Measurements from ENCODE around the gene BIN1.

Gene BIN1

GRCh38 chr2:127064642-127065250 lies 42.2 kb downstream of the BIN1 start:
- peak overlapping the region in 1 of 2 donors; percentile 40 for H3K4me3 ChIP-seq (ENCODE audit: low read length in 2 of 2)
- H3K9me3 ChIP-seq (ENCODE audit: control insufficient read depth in 2 of 2, low read length in 2 of 2) = no peaks in the 10 kb centered on the region
- H3K27me3 ChIP-seq (ENCODE audit: control insufficient read depth in 1 of 2, insufficient read depth in 2 of 2, low read length in 2 of 2) = no peaks in the 10 kb centered on the region
- peak overlapping the region; percentile 41 for H3K27ac ChIP-seq (ENCODE audit: low read length)
- H3K9ac ChIP-seq (ENCODE audit: low read length in 2 of 2) = peak overlapping the region in 1 of 2 donors; percentile 29
- H3K4me1 ChIP-seq (ENCODE audit: control insufficient read depth, insufficient read depth, low read length) = peaks cover 24% of the 10 kb centered on the region
- H3K36me3 ChIP-seq (ENCODE audit: control insufficient read depth in 2 of 2, insufficient read depth in 2 of 2, low read length in 2 of 2) = peaks cover 14 to 15% of the 10 kb centered on the region in 2 donors

- H3K4me1 ChIP-seq (ENCODE audit: control insufficient read depth, insufficient read depth, low read length) = peaks cover 24% of the 10 kb centered on the region
- peak overlapping the region in 1 of 2 donors; percentile 40 for H3K4me3 ChIP-seq (ENCODE audit: low read length in 2 of 2)
- H3K9ac ChIP-seq (ENCODE audit: low read length in 2 of 2) = peak overlapping the region in 1 of 2 donors; percentile 29
- peaks cover 11 to 14% of the 10 kb centered on the region in 2 donors for H3K36me3 ChIP-seq (ENCODE audit: control insufficient read depth in 2 of 2, insufficient read depth in 2 of 2, low read length in 2 of 2)
- no peaks in the 10 kb centered on the region for H3K27me3 ChIP-seq (ENCODE audit: control insufficient read depth in 1 of 2, insufficient read depth in 2 of 2, low read length in 2 of 2)
- peak overlapping the region; percentile 41 for H3K27ac ChIP-seq (ENCODE audit: low read length)
- H3K9me3 ChIP-seq (ENCODE audit: control insufficient read depth in 2 of 2, low read length in 2 of 2) = no peaks in the 10 kb centered on the region
Observed at GRCh38 chr2:127063701-127064590, 43.0 kb downstream of the BIN1 start.

- Histone ChIP-seq H3K9ac (ENCODE audit: low read length in 2 of 2) (no peak overlapping the region), H3K36me3 (ENCODE audit: control insufficient read depth in 2 of 2, insufficient read depth in 2 of 2, low read length in 2 of 2) (peaks cover 11 to 14% of the 10 kb centered on the region in 2 donors), H3K9me3 (ENCODE audit: control insufficient read depth in 2 of 2, low read length in 2 of 2) (no peaks in the 10 kb centered on the region), H3K27me3 (ENCODE audit: control insufficient read depth in 1 of 2, insufficient read depth in 2 of 2, low read length in 2 of 2) (no peaks in the 10 kb centered on the region), H3K4me3 (ENCODE audit: low read length in 2 of 2) (no peak overlapping the region), H3K27ac (ENCODE audit: low read length) (no peak overlapping the region), H3K4me1 (ENCODE audit: control insufficient read depth, insufficient read depth, low read length) (peaks cover 17% of the 10 kb centered on the region)
Observed at GRCh38 chr2:127061375-127062273, 45.3 kb downstream of the BIN1 start.

GRCh38 chr2:127060264-127060945 lies 46.5 kb downstream of the BIN1 start:
- H3K4me1 ChIP-seq (ENCODE audit: control insufficient read depth, insufficient read depth, low read length) = peaks cover 11% of the 10 kb centered on the region
- peaks cover 11 to 14% of the 10 kb centered on the region in 2 donors for H3K36me3 ChIP-seq (ENCODE audit: control insufficient read depth in 2 of 2, insufficient read depth in 2 of 2, low read length in 2 of 2)
- no peak overlapping the region for H3K27ac ChIP-seq (ENCODE audit: low read length)
- H3K27me3 ChIP-seq (ENCODE audit: control insufficient read depth in 1 of 2, insufficient read depth in 2 of 2, low read length in 2 of 2) = no peaks in the 10 kb centered on the region
- no peak overlapping the region for H3K4me3 ChIP-seq (ENCODE audit: low read length in 2 of 2)
- H3K9ac ChIP-seq (ENCODE audit: low read length in 2 of 2) = no peak overlapping the region
- no peaks in the 10 kb centered on the region for H3K9me3 ChIP-seq (ENCODE audit: control insufficient read depth in 2 of 2, low read length in 2 of 2)

GRCh38 chr2:127059559-127059958 lies 47.4 kb downstream of the BIN1 start:
- Histone ChIP-seq H3K9me3 (ENCODE audit: control insufficient read depth in 2 of 2, low read length in 2 of 2) (no peaks in the 10 kb centered on the region), H3K36me3 (ENCODE audit: control insufficient read depth in 2 of 2, insufficient read depth in 2 of 2, low read length in 2 of 2) (peaks cover 11 to 14% of the 10 kb centered on the region in 2 donors), H3K27ac (ENCODE audit: low read length) (no peak overlapping the region), H3K9ac (ENCODE audit: low read length in 2 of 2) (no peak overlapping the region), H3K4me3 (ENCODE audit: low read length in 2 of 2) (no peak overlapping the region), H3K4me1 (ENCODE audit: control insufficient read depth, insufficient read depth, low read length) (peaks cover 4% of the 10 kb centered on the region), H3K27me3 (ENCODE audit: control insufficient read depth in 1 of 2, insufficient read depth in 2 of 2, low read length in 2 of 2) (no peaks in the 10 kb centered on the region)

DNA sequence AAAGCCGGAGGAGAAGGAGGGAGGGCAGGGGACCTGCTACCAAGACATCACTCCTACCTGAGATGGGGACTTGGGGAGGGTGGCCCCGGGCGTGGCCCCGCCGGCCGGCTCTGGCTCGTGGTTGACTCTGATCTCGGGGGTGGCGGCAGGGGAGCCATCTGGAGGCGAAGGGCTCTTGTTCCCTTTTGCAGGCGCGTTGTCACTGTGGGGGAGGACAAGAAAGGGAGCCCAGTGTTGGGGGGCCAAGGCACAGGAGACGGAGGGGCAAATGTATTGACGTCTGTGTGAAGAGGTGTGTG lies 48.1 kb downstream of the BIN1 start:
- H3K9me3 ChIP-seq (ENCODE audit: control insufficient read depth in 2 of 2, low read length in 2 of 2) = no peaks in the 10 kb centered on the region
- H3K4me3 ChIP-seq (ENCODE audit: low read length in 2 of 2) = no peak overlapping the region
- H3K9ac ChIP-seq (ENCODE audit: low read length in 2 of 2) = no peak overlapping the region
- H3K4me1 ChIP-seq (ENCODE audit: control insufficient read depth, insufficient read depth, low read length) = no peaks in the 10 kb centered on the region
- no peaks in the 10 kb centered on the region for H3K27me3 ChIP-seq (ENCODE audit: control insufficient read depth in 1 of 2, insufficient read depth in 2 of 2, low read length in 2 of 2)
- peaks cover 11 to 14% of the 10 kb centered on the region in 2 donors for H3K36me3 ChIP-seq (ENCODE audit: control insufficient read depth in 2 of 2, insufficient read depth in 2 of 2, low read length in 2 of 2)
- no peak overlapping the region for H3K27ac ChIP-seq (ENCODE audit: low read length)

DNA sequence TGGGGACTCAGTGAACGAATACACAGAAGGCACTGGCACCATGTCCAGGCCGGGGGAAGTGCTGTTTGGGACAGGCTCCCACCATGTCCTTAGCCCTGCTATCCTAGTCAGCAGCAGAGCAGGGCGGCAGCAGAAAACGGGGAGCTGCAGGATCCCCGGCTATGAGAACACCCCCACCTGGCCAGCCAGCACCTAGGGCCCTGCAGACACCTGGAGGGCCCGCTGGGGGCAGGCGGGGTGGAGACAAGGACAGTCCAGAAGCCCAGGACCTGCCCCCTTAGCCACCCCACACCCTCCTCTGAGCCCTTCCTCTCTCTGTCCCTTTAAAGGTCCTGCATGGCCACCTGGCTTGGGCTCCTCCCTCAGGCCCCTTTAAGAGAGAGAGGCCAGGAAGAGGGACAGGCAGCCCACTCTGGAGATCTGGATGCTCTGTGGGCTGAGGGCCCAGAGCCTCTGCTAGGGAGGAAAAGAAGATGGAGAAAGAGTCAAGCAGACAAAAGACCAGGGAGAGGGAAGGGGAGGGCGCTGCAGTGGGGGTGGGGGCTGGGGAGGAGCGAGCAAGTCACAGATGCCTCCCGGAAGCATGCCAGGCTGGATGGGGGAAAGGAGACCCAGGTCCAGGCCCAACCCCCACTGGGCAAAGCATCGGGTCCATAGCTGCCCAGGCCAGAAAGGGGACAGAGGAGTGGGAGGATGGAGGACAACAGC lies 48.6 kb downstream of the BIN1 start:
- H3K9ac ChIP-seq (ENCODE audit: low read length in 2 of 2) = no peak overlapping the region
- H3K27ac ChIP-seq (ENCODE audit: low read length) = no peak overlapping the region
- no peaks in the 10 kb centered on the region for H3K9me3 ChIP-seq (ENCODE audit: control insufficient read depth in 2 of 2, low read length in 2 of 2)
- H3K36me3 ChIP-seq (ENCODE audit: control insufficient read depth in 2 of 2, insufficient read depth in 2 of 2, low read length in 2 of 2) = peaks cover 11 to 12% of the 10 kb centered on the region in 2 donors
- H3K4me1 ChIP-seq (ENCODE audit: control insufficient read depth, insufficient read depth, low read length) = no peaks in the 10 kb centered on the region
- no peaks in the 10 kb centered on the region for H3K27me3 ChIP-seq (ENCODE audit: control insufficient read depth in 1 of 2, insufficient read depth in 2 of 2, low read length in 2 of 2)
- H3K4me3 ChIP-seq (ENCODE audit: low read length in 2 of 2) = no peak overlapping the region

DNA sequence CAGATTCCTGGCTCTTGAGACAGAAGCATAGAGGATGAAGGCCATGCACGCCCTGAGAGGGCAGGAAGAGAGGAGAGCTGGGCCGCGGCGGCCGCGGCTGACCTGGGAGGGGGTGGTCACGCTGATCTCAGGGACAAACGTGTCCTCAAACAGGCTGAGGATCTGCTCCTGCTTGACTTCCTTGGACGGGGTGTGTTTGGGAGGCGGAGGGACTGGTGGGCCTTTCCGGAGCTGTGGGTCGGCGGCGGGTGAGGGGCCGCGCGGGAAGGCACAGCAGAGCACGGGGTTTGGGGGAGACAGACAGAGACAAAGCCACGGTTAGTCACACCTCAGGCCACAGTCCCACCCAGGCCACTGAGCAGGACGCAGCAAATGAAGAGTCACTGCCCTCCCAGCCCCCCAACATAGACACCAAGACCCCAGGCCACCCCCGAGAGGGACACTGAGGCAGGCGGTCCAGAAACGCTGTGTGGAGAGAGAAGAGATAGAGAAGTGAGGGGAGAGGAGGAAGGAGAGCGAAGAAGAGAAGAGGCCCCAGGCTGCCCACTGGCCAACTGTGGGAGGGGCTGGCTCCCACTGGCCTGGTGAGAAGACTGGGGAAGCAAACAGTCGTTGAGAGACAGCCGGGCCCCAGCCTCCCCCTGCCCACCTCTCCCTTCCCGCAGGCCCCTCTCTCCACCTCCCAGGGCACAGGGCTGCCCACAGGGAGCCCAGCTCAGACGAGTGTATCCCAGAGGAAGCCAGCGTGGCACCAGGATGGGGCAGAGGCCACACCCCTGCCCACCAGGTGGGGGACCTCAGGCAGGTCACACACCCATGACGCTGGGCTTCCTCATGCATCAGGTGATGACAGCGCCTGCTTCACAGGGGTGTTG lies 49.3 kb downstream of the BIN1 start:
- H3K4me3 ChIP-seq (ENCODE audit: low read length in 2 of 2) = no peak overlapping the region
- no peaks in the 10 kb centered on the region for H3K27me3 ChIP-seq (ENCODE audit: control insufficient read depth in 1 of 2, insufficient read depth in 2 of 2, low read length in 2 of 2)
- H3K9ac ChIP-seq (ENCODE audit: low read length in 2 of 2) = no peak overlapping the region
- H3K27ac ChIP-seq (ENCODE audit: low read length) = no peak overlapping the region
- H3K36me3 ChIP-seq (ENCODE audit: control insufficient read depth in 2 of 2, insufficient read depth in 2 of 2, low read length in 2 of 2) = peaks cover 4 to 8% of the 10 kb centered on the region in 2 donors
- no peaks in the 10 kb centered on the region for H3K9me3 ChIP-seq (ENCODE audit: control insufficient read depth in 2 of 2, low read length in 2 of 2)
- no peaks in the 10 kb centered on the region for H3K4me1 ChIP-seq (ENCODE audit: control insufficient read depth, insufficient read depth, low read length)

- peaks cover 0 to 6% of the 10 kb centered on the region in 2 donors for H3K36me3 ChIP-seq (ENCODE audit: control insufficient read depth in 2 of 2, insufficient read depth in 2 of 2, low read length in 2 of 2)
- no peaks in the 10 kb centered on the region for H3K9me3 ChIP-seq (ENCODE audit: control insufficient read depth in 2 of 2, low read length in 2 of 2)
- no peak overlapping the region for H3K27ac ChIP-seq (ENCODE audit: low read length)
- no peaks in the 10 kb centered on the region for H3K4me1 ChIP-seq (ENCODE audit: control insufficient read depth, insufficient read depth, low read length)
- H3K9ac ChIP-seq (ENCODE audit: low read length in 2 of 2) = no peak overlapping the region
- no peaks in the 10 kb centered on the region for H3K27me3 ChIP-seq (ENCODE audit: control insufficient read depth in 1 of 2, insufficient read depth in 2 of 2, low read length in 2 of 2)
- no peak overlapping the region for H3K4me3 ChIP-seq (ENCODE audit: low read length in 2 of 2)
Observed at GRCh38 chr2:127056631-127057370, 50.2 kb downstream of the BIN1 start.
